GM03348 (cell line): ENCODE measurements around the gene HMGB1.
"Not testable (repeated sequence)": the region's sequence is repeated elsewhere in the genome, so short reads cannot be mapped to it uniquely, and the experiment has no call there.

Source experiments
- DNase-seq: peaks from one replicate; pipeline ENCODE4 v3.0.0; 2012; ENCODE audit warnings: low spot score

Gene HMGB1

DNA sequence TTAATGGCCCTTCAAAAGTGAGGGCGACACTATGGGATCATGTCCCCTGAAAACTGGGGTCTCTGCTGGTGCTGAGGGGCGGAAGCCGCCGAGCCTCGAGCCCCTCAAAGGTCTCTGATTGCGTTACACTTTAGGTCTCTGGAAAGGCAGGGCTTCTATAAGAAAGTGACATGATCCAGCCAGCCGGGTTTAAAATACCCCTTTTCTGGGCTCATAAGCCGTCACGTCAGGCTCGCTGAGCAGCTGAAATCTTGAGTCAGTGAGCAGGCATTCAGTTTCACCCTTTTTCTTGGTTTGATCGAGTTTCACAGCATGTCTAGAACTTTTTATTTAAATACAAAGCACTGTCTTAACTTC, 600 bp upstream of the HMGB1 start:
- no peak for DNase-seq

DNA sequence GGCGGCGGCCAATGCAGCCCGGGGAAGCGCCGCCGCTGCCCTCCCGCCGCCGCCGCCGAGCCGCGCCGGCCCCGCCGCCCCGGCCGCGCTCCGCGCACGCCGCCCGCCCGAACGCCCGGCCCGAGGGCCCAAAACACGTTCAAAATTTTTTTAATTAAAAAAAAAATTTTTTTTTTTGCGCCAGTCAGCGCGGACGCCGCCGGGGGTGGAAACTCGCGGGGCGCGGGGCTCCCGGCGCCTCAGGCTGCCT, 468 bp downstream of the HMGB1 start:
- DNase-seq = no peak

DNA sequence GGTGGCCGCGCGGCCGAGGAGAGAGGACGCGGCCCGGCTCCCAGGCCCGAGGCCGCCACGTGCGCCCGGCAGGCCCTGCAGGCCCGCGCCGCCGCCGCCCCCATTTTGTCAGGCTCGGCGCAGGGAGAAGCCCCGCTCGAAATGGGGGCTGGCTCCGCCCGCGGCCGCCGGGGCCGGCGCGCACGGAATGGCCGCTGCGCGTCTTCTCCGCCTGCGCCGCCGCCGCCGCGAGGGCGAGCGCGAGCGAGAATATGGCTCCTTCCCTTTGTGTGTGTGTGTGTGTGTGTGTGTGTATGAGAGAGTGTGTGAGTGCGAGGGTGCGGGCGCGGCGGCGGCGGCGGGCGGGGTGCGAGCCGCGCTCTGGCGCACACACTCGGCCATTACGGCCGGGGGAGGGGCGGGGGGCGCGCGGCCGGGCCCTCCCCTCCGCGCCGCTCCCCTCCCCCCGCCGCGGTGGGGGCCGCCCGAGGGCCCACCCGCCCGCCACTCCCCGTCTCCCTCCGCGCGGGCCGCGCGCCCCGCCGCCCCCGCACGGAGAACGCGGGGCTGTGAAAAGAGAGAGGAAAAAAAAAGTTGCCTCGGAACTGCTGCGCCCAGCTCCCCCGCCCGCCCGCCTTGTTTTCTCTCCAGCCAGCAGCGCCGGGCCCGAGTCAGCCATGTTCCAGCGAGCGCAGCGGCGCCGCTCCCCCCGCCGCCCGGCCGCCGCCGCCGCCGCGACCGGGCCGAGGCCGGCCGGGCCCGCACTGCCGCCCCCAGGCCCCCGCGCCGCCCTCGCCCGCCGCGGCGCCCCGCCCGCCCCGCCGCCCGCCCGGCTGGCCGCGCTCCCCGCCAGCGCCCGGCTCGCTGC, 1.0 kb downstream of the HMGB1 start:
- DNase-seq = peak; percentile 88

DNA sequence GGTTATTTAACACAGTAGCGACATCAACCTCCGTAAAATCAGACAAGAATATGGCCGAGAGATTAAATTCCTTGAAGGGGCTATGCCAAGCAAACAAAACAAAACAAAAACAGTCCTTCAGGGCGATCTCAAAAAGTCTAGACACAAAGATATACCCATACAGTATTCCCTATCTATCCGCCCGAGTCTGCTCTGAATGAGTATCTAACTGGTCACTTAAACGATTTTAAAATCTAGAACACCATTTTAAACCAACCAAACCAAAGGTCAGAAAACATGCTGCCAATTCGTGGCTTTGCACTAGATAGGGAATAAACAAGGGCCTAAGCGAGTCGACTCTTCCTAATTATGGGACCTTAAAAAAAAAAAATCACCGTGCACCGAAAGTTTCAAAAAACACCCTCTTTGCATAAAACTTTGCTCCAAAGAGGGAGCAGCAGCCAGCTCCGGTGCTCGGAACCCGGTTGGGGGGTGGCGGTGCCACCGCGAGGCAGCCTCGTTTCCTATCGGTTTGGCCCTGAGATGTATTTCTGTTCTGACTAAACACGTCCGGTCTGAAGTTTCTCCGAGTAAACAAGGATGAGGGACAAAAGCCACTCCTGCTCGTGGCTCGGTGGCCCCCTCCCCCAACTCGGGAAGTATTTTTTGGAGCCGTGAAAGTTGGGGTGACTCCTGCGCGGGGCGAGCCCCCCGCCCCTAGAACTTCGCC, 1.8 kb downstream of the HMGB1 start:
- peak; percentile 59 for DNase-seq

DNA sequence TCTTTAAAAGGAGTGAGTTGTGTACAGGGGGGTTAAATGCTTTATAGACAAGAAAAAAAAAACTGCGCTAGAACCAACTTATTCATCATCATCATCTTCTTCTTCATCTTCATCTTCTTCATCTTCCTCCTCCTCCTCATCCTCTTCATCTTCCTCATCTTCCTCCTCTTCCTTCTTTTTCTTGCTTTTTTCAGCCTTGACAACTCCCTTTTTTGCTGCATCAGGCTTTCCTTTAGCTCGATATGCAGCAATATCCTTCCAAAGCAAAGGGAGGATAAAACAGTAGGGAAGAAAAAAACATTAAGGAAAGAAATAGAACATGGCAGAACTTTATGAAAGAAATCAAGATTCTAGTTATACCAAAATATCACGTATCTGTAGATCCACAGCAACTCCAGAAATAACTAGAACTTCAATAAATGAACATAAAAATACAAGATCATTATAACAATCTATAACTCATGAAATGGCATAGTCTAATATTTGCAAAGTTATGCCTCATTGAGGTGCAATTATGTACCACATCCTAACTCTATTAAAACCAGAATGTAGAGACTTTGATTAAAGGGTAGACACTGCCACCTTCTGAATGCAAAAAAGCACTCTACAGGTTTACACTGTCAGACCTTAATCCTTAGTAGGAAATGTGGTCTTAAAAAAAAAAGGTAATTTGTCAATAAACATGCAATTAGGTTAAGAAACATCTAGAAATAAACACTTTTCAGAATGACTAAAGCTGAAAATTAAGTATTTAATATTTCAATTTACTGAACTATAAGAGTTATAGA, 4.3 kb downstream of the HMGB1 start:
- DNase-seq = peak; percentile 30

DNA sequence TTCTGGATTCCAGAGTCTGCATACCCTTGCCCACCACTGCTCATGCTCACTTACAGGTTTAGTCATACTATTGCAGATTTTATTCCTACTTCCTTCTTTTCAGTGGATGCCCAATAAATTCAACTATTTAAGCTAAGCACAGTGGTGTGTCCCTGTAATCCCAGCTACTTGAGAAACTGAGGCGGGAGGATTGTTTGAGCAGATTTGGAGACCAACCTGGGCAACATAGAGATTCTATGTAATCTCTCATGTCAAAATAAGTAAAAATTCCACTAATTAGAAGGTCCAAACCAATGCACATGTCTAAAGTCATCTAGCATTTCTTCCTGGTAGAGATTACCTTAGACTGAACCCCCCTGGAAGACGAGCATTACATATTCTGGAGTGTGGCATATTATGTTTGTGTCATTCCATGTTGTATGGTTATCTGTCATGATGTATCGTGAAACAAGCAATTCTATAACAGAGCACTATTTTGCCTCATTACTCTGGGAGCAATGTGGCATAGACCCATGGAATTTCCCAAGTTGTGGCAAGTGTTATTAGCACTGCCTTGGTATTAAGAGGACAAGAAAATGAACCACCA, 8.3 kb downstream of the HMGB1 start:
- no peak for DNase-seq

DNA sequence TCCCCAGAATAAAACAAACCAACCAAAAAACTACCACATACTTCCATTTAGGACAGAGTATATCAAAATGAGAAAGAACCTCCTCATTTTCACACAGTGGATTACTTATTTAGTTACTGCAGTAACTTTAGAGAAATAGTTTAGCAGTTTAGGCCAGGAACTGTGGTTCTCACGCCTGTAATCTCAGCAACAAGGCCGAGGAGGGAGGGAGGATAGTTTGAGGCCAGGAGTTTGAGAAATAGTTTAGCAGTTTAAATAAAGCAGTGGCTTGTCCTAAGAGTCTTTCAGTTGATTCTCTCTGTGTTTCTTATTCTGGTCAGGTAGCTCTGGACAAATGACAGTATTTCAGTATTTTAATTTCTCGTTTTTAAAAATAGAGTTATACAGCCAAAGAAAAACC, 9.4 kb downstream of the HMGB1 start:
- no peak for DNase-seq

DNA sequence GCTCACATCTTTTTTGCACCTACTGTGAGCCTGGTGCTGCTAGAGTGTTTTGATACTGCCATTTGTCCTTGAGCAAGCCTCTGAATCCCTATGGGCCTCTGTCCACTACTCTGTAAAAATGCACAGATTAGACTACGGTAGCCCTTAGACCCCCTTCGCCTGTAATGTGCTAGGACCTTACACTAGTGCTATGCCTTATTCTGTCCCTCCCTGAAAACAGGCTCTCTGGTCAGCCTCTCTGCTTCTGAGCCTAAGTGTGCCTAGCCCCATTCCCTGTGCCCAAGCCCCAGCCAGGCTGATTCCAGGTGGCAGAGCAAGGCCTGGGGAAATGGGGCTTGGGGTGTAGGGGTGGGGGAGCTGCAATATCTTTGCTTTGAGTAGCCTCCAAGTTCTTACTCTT, 10.7 kb downstream of the HMGB1 start:
- DNase-seq = no peak

DNA sequence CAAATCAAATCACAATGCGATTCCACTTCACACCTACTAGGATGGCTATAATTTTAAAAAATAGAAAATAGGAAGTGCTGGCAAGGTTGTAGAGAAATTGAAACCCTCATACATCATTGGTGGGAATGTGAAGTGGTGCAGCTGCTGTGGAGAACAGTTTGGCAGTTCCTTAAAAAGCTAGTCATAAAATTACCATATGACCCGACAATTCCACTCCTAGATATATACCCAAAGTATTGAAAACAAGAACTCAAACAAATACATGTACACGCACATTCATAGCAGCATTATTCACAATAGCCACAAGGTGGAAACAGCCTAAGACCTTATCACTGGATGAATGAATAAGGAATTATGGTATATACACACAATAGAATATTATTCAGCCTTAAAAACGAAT, 12.0 kb downstream of the HMGB1 start:
- DNase-seq = no peak

DNA sequence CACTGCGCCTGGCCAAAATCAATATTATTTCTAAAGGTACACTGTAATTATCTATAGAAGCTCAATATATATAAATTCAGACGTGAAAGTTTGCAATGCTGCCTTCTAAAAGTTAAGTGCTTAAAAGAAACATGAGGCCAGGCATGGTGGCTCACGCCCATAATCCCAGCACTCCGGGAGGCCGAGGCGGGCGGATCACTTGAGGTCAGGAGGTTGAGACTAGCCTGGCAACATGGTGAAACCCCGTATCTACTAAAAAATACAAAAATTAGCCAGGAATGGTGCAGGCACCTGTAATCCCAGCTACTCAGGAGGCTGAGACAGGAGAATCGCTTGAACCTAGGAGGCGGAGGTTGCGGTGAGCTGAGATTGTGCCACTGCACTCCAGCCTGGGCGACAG, 14.3 kb downstream of the HMGB1 start:
- DNase-seq = not testable (repeated sequence)

DNA sequence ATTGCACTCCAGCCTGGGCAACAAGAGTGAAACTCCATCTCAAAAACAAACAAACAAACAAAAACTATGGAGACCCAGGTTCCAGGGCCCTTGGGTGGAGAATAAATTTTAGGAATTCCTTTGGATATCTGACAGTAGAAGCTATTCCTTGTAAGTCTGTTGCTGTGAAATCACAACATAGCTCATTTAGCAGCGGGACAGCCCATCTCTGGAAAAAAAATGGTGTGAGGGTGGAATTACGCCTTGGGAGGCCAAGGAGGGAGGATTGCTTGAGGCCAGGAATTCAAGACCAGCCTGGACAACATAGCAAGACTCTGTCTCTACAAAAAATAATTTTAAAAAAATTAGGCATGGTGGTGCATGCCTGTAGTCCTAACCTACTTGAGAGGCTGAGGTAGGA, 15.7 kb downstream of the HMGB1 start:
- DNase-seq = no peak

DNA sequence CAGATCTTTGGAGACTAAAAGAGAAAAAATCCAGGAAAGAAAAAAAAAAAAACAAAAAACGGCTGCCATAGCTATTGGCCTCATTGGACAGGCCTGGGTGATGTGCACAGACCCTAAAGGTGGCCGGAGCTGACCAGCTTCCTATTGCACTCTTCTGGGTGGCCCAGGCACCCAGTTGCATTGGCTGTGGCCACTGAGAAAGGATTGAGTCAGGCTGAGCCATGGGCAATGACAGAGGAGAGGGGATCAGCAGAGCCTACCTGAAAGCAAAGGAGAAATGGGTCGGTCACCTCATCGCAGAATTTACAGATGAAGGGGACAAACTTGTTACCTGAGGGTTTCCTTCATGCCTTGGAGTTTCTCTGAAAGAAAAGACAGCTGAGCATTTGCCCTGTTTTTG, 17.3 kb downstream of the HMGB1 start:
- no peak for DNase-seq

DNA sequence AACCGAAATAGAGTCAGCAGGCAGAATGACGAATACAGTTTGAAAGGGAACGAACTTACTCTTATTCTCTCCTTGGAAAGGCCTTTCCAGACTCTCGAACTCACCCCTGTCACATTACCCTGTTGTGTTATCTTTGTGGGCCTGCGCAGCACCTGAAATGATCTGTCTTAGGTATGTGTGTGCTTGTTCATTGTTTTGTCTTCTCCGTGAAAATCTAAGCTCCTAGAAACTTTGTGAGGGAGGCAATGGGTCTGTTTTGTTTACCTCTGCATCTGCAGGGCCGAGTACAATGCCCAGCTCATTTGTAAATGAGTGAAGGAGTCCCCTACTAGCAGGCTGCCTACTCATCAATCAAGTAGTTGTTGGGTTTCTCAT, 19.6 kb downstream of the HMGB1 start:
- no peak for DNase-seq

DNA sequence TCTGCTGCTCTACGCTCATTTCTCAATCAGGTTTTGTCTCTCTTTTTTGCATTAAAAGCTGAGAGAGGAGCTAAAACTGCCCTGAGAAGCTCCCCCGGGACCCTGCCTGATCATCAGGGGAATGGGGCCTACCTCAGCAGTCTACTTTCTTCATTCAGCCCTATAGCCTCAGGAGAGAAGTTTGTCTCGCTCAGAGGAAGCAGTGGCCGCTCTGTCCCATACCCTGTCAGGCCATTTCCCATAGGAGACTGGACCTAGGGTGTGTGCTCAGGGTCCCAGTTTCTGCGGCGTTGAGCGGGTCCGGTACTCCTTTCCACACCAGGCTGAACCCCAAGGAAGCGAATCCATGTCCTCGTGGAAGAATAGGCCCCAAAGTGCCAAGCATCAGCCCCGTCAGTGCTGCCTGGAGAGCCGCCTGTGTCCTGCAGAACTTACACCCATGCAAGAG, 21.8 kb downstream of the HMGB1 start:
- no peak for DNase-seq

DNA sequence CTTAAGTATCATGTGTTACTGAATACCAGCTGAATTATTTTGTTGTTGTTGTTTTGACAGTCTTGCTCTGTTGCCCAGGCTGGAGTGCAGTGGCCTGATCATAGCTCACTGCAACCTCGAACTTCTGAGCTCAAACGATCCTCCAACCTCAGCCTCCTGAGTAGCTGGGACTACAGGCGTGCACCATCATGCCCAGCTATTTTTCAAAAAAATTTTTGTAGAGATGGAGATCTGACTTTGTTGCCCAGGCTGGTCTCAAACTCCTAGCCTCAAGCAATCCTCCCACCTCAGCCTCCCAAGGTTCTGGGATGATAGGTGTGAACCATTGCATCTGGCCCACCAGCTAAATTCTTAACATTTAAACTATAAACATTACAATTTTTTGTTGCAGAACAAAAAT, 22.2 kb downstream of the HMGB1 start:
- not testable (repeated sequence) for DNase-seq

DNA sequence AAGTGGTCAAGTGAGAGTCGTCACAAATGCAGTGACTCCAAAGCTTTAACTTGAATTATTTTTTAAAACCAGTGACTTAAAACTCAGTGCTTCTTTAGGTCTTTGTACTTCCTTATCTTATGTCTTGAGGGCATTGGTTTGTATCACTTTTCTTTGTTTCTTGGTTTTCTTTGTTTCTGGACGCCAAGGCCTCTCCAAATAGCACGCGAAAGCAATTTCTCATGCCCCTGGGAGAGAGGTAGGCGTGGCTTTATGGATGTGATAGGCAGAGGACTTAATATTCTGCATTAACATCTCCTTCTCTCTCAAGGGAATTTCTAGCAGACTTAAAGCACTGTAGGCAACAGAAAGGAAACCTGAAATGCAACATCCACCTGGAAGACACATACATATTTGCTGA, 22.8 kb downstream of the HMGB1 start:
- DNase-seq = no peak

DNA sequence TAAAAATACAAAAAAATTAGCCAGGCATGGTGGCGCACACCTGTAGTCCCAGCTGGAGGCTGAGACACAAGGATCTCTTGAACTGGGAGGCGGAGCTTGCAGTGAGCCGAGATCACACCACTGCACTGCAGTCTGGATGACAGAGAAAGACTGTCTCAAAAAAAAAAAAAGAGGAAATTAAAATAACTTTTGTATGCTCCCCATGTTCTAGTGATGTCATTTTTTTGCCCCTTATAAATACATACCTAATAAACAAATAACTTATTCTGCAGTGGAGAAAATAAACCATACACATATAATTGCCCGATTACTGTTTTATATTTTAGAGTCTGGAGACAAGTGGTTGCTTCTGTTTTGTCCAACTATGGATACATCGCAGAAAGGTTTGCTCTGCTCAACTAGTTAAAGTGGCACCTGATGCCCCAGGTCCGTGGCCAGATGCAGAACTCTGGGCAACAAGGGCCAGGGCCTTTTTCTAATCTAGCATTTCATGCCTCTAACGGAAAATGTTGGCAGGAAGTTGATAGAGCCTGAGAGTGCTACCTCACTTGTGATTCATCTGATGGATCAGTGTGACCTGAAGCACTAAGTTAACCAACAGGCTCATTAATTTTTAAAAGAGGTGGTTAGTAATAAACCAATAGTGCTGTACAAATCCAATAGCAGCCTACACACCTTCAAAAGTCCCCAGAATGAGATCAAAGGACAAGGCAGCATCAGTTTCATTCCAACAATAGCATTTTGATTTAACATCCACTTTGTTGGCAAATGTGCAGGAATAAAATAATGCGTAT, 24.6 kb downstream of the HMGB1 start:
- DNase-seq = no peak

DNA sequence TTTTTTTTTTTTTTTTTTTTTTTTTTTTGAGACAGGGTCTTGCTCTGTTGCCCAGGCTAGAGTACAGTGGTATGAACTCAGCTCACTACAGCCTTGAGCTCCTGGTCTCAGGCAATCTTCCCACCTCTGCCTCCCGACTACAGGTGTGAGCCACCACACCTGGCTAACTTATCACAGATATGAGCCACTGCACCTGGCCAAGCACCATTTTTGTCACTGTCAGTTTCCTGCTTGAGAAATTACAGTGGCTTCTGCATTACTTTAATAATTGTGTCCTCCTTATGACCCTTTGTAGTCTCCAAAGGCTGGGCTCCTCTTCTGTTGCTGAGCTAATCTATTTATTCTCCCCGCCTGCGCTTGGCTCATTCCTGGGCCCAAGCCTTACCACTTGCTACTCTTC, 27.4 kb downstream of the HMGB1 start:
- no peak for DNase-seq

DNA sequence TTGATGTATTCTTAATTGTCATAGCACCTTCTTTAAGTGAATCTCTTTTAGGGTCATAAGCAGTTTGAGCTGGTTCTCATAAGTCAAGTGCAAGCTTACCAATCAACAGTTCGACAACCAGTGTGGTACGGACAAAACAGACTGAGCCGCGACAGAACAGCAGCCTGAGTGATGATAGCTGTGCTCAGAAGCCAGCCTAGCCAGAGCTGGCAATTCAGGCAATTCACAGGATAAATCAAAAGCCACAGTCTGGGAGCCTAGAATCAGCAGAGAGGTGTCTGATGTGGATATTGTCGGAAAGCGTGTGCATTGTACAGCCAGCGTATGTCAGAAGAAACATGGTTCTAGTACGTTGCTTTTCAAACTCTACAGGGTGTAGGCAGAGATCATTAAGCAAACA, 28.6 kb downstream of the HMGB1 start:
- no peak for DNase-seq

DNA sequence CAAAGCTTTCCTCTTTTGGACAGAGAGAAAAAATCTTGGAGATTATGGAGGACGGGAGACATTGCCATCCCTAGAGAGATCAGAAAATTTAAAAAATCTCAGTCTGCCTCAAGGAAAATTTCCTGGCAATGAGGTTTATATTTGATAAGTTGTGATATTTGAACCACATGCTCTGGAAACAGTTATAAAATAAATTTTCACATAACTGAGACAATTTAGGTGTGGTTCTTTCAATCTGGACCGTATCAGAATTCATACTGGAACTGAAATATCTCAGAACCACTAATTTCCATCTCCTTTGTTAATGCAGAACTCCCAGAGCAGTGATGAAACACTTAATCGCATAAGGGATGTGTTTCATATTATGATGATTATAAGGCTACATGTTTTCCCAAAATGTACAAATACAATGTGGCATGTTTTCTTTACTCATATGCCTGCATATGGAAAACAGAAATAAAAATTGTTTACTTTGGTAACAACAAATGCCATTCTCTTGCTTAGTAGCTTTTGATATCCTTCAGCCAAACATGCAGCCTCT, 29.8 kb downstream of the HMGB1 start:
- no peak for DNase-seq

DNA sequence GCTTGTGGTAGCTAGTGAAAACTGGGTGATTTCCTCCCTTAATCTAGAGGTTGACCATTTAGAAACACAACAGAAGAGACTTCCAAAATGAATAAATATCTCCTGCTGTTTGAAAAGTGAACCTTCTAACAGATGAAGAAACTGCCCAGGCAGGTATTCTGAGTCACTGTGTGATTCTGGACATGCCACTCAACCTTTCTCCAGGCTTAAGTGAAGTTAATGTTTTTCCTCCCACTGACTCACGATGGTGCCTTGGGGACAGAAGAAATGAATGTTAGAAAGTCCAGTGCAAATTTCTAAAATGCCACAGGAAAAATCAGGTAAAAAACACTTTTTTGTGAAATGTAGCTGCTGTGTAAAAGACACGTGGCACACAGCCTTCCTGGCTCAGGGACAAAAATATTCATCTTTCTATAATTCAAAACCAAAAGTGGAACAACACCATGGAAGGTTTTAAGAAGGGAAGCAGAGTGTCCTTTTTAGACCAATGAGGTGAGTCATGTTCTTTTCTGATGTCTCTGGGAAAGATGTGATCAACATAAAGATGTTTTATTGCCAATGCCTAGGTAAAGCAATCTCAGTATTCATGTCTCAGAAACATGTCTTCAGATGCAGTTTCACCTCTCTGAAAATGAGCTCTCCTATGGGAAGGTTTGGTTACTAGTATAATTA, 34.3 kb downstream of the HMGB1 start:
- DNase-seq = no peak
